Activated naive CD4-positive, alpha-beta T cell treated with anti-CD3 and anti-CD28 coated beads for 36 hours (primary cell): Measurements from ENCODE around the gene RDH11. TPM values are rescaled to one million over a fixed set of nuclear protein-coding genes. Genes with fewer than 3 reads are reported as not detected.
"Not testable (repeated sequence)": the region's sequence is repeated elsewhere in the genome, so short reads cannot be mapped to it uniquely, and the experiment has no call there.

Experiments used
- CTCF ChIA-PET: fragments of 350-600 bp; sonication (Branson Sonifier 250); formaldehyde crosslinking; loops from one replicate; lab custom pipeline; 2021; ENCODE audit warnings: antibody characterized with exemption; lab: Charles Lee
- DNase-seq: peaks from one replicate; pipeline ENCODE4 v3.0.0-alpha.2; 2020
- H3K27ac Mint-ChIP-seq: one replicate; pipeline ENCODE4 v1.8.0; 2021; ENCODE audit warnings: mild to moderate bottlenecking, mixed read lengths
- H3K27me3 Mint-ChIP-seq: one replicate; pipeline ENCODE4 v1.8.0; 2021; ENCODE audit warnings: low read depth, mixed read lengths
- H3K36me3 Mint-ChIP-seq: one replicate; pipeline ENCODE4 v1.8.0; 2021; ENCODE audit warnings: low read depth, mixed read lengths
- H3K4me1 Mint-ChIP-seq: one replicate; pipeline ENCODE4 v1.8.0; 2021; ENCODE audit warnings: low read depth, mixed read lengths
- H3K4me3 Mint-ChIP-seq: one replicate; pipeline ENCODE4 v1.8.0; 2021; ENCODE audit warnings: mild to moderate bottlenecking, moderate library complexity, mixed read lengths
- H3K9me3 Mint-ChIP-seq: one replicate; pipeline ENCODE4 v1.8.0; 2021; ENCODE audit warnings: mixed read lengths
- intact Hi-C: fragments of 100-400 bp; cut with micrococcal nuclease; formaldehyde crosslinking; loops from one replicate; pipeline ENCODE4 v1.15.1; 2023
- total RNA-seq, 2 experiments: library from RNA; stranded (reverse); gene quantifications; one replicate each; pipeline ENCODE4 v1.2.3, GENCODE V29; 2021

Gene RDH11
- total RNA-seq, 2 experiments from 2014 or later = 58.5 to 64.3 TPM

DNA sequence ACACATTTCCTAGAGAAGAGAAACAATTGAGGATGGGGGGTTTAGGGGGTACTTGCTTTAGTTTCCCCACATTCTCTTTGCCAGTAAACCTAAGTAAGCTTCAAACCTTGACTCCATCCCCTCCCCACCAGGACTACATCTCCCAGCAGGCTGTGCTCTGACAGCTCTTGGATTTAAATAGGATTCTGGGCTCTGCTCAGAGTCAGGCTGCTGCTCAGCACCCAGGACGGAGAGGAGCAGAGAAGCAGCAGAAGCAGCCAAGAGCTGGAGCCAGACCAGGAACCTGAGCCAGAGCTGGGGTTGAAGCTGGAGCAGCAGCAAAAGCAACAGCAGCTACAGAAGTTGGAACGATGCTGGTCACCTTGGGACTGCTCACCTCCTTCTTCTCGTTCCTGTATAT is 26.7 kb upstream of the RDH11 start:
- CTCF ChIA-PET = no interaction called here

DNA sequence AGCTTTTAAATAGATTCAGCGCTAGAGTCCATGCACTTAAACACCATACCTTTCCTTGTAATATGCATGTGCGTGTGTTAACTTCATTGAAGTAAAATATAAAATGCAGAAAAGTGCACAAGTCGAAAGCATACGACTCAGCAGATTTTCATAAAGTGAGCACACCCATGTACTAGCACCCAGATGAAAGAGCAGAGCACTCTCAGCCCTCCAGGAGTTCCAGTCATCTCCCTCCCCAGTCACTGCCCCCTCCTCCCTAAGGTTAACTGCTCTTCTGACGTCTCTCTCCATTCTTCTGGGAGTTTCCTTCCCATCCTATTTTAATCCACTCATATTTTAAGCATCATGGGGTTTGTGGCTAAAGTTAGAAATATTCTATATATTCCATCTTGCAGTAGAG is 26.3 kb upstream of the RDH11 start:
- CTCF ChIA-PET = no interaction called here
- H3K4me1 Mint-ChIP-seq = peaks cover 2% of the 10 kb centered on the region
- intact Hi-C loops = no loop called here
- no peak overlapping the region for H3K4me3 Mint-ChIP-seq
- H3K27me3 Mint-ChIP-seq = peaks cover 29% of the 10 kb centered on the region
- DNase-seq = no peak
- H3K36me3 Mint-ChIP-seq = no peaks in the 10 kb centered on the region
- no peak overlapping the region for H3K27ac Mint-ChIP-seq
- H3K9me3 Mint-ChIP-seq = no peaks in the 10 kb centered on the region

More for the DNA sequence above, 26.7 kb upstream of the RDH11 start:
- Mint-ChIP-seq H3K27me3 (peaks cover 29% of the 10 kb centered on the region), H3K27ac (no peak overlapping the region), H3K9me3 (no peaks in the 10 kb centered on the region), H3K4me1 (peaks cover 2% of the 10 kb centered on the region), H3K36me3 (no peaks in the 10 kb centered on the region), H3K4me3 (no peak overlapping the region)
- no peak for DNase-seq
- intact Hi-C loops = no loop called here

DNA sequence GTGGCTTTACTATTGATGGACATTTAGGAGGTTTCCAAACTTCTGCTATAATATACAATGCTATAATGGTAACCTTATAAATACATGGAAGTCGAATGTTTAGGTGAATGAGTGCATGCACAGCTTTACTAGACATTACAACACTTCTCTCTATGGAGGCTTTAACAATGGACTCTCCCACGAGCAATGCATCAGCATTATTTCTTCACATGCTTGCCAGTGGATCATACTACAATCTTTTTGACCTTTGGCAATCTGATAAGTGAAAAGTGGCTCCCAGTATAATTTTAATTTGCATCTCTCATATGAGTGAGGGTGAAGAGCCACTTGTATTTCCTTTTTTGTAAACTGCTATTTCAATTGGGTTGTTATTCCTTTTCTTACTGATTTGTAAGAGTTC is 24.3 kb upstream of the RDH11 start:
- no peak overlapping the region for H3K4me3 Mint-ChIP-seq
- peaks cover 2% of the 10 kb centered on the region for H3K4me1 Mint-ChIP-seq
- CTCF ChIA-PET = interaction anchor here (0.6 kb wide), 1 partner anchor 128 kb away, joined by 5 read pairs; no protein-coding TSS in a partner anchor
- DNase-seq = no peak
- H3K27me3 Mint-ChIP-seq = peaks cover 29% of the 10 kb centered on the region
- H3K27ac Mint-ChIP-seq = no peak overlapping the region
- no peaks in the 10 kb centered on the region for H3K36me3 Mint-ChIP-seq
- no peaks in the 10 kb centered on the region for H3K9me3 Mint-ChIP-seq
- intact Hi-C loops = no loop called here

DNA sequence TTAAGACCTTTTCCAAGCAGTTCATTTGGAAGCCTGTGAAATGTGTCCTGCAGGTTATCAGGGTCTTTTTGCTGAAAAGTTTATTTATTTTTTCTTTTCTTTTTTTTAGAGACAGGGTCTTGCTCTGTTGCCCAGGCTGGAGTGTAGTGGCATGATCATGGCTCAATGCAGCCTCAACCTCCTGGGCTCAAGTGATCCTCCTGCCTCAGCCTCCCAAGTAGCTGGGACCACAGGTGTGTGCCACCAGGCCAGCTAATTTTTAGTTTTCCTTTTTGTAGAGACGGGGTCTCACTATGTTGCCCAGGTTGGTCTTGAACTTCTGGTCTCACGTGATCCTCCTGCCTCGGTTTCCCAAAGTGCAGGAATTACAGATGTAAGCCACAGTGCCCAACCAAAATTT is 23.8 kb upstream of the RDH11 start:
- H3K36me3 Mint-ChIP-seq, H3K4me1 Mint-ChIP-seq, intact Hi-C loops, H3K4me3 Mint-ChIP-seq, DNase-seq, H3K27ac Mint-ChIP-seq, H3K9me3 Mint-ChIP-seq: not testable (repeated sequence)
- CTCF ChIA-PET = interaction anchor here (0.6 kb wide), 1 partner anchor 128 kb away, joined by 5 read pairs; no protein-coding TSS in a partner anchor
- peaks cover 26% of the 10 kb centered on the region for H3K27me3 Mint-ChIP-seq

DNA sequence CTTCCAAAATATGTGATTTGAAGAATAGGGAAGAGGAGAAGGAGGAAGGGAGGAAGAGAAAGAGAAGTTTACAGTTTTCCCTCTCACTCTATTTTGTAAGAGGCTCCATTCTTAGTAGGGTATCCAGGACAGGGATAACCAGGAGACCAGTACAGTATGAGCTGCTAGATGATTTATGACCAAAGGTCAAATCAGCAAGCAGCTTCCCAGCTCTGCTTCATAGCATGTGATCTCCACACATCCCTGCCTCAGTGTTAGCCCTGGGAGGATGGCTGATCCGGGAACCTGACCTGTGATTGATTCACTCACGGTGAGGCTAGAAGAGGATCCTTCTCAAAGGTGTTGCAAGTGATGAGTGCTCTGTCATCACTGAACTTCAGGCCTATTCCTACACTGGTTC is 22.7 kb upstream of the RDH11 start:
- Mint-ChIP-seq H3K36me3 (no peaks in the 10 kb centered on the region), H3K27ac (no peak overlapping the region), H3K9me3 (no peaks in the 10 kb centered on the region), H3K4me3 (no peak overlapping the region), H3K4me1 (peaks cover 2% of the 10 kb centered on the region), H3K27me3 (peaks cover 15% of the 10 kb centered on the region)
- no peak for DNase-seq
- intact Hi-C loops = no loop called here
- CTCF ChIA-PET = interaction anchor here (1.0 kb wide), 1 partner anchor 14 kb away, joined by 3 read pairs; no protein-coding TSS in a partner anchor

DNA sequence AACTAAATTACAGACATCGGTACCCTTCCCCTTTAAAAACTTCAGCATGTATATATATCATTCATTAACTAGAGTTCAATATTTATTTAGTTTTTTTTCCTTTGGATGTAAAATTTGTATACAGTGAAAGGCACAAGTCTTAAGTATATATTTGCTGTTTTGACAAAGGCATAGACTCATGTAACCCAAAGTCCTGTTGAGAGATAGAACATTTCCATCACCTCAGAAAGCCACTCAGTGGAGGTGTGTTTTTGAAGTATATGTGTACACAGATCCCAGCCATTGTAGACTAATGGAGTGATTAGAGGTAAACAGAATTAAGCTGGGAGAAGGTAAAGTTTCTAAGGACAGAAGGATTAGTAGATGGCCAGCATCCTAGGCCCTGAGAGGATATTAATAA is 21.5 kb upstream of the RDH11 start:
- peaks cover 6% of the 10 kb centered on the region for H3K27me3 Mint-ChIP-seq
- H3K36me3 Mint-ChIP-seq = no peaks in the 10 kb centered on the region
- no peak for DNase-seq
- intact Hi-C loops = no loop called here
- no peaks in the 10 kb centered on the region for H3K9me3 Mint-ChIP-seq
- H3K27ac Mint-ChIP-seq = no peak overlapping the region
- CTCF ChIA-PET = no interaction called here
- H3K4me1 Mint-ChIP-seq = no peaks in the 10 kb centered on the region
- no peak overlapping the region for H3K4me3 Mint-ChIP-seq

DNA sequence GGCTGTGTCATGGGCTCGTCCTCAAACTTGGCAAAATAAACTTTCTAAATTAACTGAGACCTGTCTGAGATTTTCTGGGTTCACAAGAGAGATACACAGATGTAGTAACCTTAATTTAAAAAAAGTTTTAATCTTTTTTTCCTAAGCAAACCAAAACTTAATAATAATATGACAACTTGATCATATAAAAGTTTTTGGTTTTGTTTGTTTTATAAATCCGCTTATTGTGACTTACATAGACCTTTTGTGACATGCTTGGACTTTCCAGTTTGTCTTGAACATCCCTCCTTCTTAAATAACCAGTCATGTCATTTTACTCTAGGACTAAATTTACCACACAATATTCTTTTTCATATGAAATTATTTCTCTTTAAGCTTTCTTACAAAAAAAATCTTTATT is 14.6 kb upstream of the RDH11 start:
- CTCF ChIA-PET = interaction anchor here (0.9 to 1.9 kb wide), 2 partner anchors 184 to 283 kb away, joined by 3 to 6 read pairs; no protein-coding TSS in a partner anchor
- Mint-ChIP-seq H3K4me3 (no peak overlapping the region), H3K36me3 (peaks cover 5% of the 10 kb centered on the region), H3K9me3 (peaks cover 14% of the 10 kb centered on the region), H3K4me1 (no peaks in the 10 kb centered on the region), H3K27ac (no peak overlapping the region), H3K27me3 (no peaks in the 10 kb centered on the region)
- intact Hi-C loops = no loop called here
- DNase-seq = no peak

DNA sequence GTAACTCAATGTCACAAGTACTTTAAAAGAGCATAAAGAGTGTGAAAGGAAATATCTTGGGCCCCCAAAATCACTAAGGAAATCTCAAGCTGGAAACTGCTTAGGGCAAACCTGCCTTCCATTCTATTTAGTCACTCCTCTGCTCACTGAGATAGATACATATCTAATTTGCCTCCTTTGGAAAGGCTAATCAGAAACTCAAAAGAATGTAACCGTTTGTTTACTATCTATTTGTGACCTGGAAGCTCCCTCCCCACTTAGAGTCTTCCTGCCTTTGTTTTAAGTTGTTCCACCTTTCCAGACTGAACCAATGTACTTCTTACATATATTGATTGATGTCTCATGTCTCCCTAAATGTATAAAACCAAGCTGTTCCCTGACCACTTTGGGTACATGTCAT is 14.2 kb upstream of the RDH11 start:
- H3K27ac Mint-ChIP-seq, H3K36me3 Mint-ChIP-seq, H3K4me3 Mint-ChIP-seq, H3K4me1 Mint-ChIP-seq, DNase-seq, H3K27me3 Mint-ChIP-seq, intact Hi-C loops: not testable (repeated sequence)
- CTCF ChIA-PET = interaction anchor here (0.9 to 1.9 kb wide), 2 partner anchors 184 to 282 kb away, joined by 3 to 6 read pairs; no protein-coding TSS in a partner anchor
- H3K9me3 Mint-ChIP-seq = peaks cover 14% of the 10 kb centered on the region

DNA sequence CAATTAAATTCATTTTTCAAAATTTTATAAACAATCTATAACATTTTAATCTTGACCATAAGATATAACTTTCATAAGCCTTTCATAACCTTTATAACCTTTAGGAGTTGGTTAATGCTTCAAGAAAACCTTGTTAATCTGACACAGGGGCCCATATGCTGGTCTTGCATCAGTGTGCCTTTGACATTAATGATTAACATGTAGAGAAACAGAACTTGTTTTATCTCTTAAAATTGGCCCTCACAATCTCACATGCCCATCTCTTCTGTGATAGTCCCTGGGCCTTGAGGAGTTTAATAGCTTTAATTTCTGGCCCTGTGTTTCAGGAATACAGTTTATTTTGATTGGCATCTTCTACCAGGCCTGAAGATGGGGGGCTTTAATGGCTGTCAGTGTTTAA is 13.8 kb upstream of the RDH11 start:
- H3K9me3 Mint-ChIP-seq = peaks cover 14% of the 10 kb centered on the region
- intact Hi-C loops, H3K27ac Mint-ChIP-seq, H3K27me3 Mint-ChIP-seq, H3K36me3 Mint-ChIP-seq, CTCF ChIA-PET, DNase-seq, H3K4me1 Mint-ChIP-seq, H3K4me3 Mint-ChIP-seq: not testable (repeated sequence)

DNA sequence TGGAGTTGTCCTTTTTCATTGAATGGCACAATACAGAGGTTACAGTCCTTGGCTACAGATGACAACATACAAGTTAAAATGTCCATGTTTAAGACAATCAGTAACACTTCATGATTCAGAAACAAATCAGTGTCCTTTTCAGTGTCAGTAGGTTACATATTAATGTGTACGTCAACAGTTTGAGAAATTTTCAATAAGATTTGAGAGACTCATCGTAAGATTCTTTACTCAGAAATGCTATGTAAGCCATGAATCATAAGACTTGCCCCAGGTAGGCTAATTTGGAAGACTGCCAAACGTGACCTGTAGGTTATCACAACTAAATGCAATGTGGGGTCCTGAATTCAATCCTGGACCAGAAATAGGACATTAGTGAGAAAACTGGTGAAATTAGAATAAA is 9.6 kb upstream of the RDH11 start:
- no peaks in the 10 kb centered on the region for H3K27me3 Mint-ChIP-seq

DNA sequence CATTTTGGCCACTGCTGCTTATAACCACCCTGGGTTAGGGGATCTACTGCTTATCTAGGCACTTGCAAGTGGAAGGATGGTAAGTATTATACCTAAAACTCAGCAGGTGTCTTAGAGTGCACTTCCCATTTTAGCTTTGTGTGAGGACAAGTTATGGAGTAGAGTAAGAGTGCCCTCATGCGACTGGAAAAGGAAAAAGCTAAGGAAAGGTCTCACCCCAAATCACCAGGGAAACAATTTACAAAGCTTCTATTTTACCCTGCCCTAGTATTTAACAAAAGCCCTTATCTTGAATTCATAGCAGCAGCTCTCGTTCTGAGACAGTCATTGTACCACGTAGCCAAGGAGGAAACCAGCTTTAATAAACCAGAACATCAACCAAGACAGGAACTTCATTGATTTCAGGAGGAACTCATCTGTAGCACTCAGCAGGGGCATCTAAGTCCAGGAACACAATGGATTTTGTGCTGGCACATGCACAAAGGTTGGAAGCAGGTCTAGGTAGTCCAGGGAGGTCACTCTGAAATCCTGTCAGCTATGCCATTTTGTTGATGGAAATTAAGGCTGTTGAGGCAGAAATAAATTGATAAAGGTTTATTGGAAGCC is 9.0 kb upstream of the RDH11 start:
- CTCF ChIA-PET = interaction anchor here (0.6 to 6.4 kb wide), 52 partner anchors 9 to 1345 kb away, joined by 3 to 134 read pairs (median 5); partner anchors contain the start of genes ARG2, PIGH and RDH11
- no peaks in the 10 kb centered on the region for H3K27me3 Mint-ChIP-seq
- no peak overlapping the region for H3K4me3 Mint-ChIP-seq
- no peaks in the 10 kb centered on the region for H3K36me3 Mint-ChIP-seq
- peak; percentile 59 for DNase-seq
- intact Hi-C loops = loop anchor here (1.0 kb wide), 5 partner anchors 37 to 277 kb away; partner anchors contain the start of gene ARG2
- H3K4me1 Mint-ChIP-seq = no peaks in the 10 kb centered on the region
- H3K9me3 Mint-ChIP-seq = peaks cover 7% of the 10 kb centered on the region
- no peak overlapping the region for H3K27ac Mint-ChIP-seq

More for the DNA sequence above, 9.6 kb upstream of the RDH11 start:
- Mint-ChIP-seq H3K36me3 (peaks cover 2% of the 10 kb centered on the region), H3K4me3 (no peak overlapping the region), H3K4me1 (no peaks in the 10 kb centered on the region), H3K9me3 (peaks cover 12% of the 10 kb centered on the region), H3K27ac (no peak overlapping the region)
- CTCF ChIA-PET = interaction anchor here (0.6 to 6.4 kb wide), 25 partner anchors 8 to 1346 kb away, joined by 3 to 134 read pairs (median 7); partner anchors contain the start of genes ARG2, PIGH and RDH11
- intact Hi-C loops = no loop called here
- DNase-seq = no peak

DNA sequence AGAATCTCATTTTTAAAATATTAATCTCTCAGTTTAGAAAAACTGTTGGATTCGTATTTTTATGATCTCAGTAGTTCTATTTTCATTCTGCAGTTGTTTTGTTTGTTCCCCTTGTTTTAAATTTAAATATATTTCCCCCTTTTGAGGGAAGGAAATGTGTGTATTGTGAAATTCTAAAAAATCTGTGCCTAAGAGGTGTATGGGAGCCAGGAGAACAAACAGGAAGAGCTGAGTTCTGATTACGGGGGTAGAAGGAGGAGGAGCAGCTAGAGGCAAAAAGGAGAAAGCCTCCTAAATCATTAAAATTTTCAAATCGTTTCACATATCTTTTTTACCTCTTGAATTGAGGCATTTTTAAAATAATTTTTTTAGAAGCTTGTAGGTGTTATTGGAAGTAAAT is 8.4 kb upstream of the RDH11 start:
- Mint-ChIP-seq H3K27me3 (no peaks in the 10 kb centered on the region), H3K27ac (no peak overlapping the region), H3K4me1 (no peaks in the 10 kb centered on the region), H3K4me3 (no peak overlapping the region), H3K36me3 (no peaks in the 10 kb centered on the region), H3K9me3 (peaks cover 3% of the 10 kb centered on the region)
- CTCF ChIA-PET = interaction anchor here (0.6 to 6.4 kb wide), 49 partner anchors 9 to 1344 kb away, joined by 3 to 134 read pairs (median 5); partner anchors contain the start of genes ARG2, PIGH and RDH11
- no peak for DNase-seq
- intact Hi-C loops = loop anchor here (1.0 kb wide), 5 partner anchors 37 to 277 kb away; partner anchors contain the start of gene ARG2

DNA sequence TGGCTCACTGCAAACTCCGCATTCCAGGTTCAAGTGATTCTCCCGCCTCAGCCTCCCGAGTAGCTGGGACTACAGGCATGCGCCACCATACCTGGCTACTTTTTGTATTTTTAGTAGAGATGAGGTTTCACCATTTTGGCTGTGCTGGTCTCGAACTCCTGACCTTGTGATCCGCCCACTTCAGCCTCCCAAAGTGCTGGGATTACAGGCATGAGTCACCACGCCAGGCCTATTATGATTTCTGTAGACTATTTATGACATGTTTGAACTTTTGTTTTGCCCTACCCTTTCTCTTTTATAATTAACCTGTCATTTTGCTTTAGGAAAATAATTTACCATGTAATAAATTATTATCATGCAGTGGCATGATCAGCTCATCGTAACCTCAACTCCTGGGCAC is 5.9 kb upstream of the RDH11 start, which contains the start of gene RDH12:
Gene RDH12 (plus strand): TSS at position 395 of the 400 bp plus-strand sequence. CDS start 20,757 bp downstream, outside the sequence.
- H3K27ac Mint-ChIP-seq, intact Hi-C loops, H3K4me1 Mint-ChIP-seq, DNase-seq, H3K9me3 Mint-ChIP-seq, H3K36me3 Mint-ChIP-seq, H3K4me3 Mint-ChIP-seq, H3K27me3 Mint-ChIP-seq: not testable (repeated sequence)
- CTCF ChIA-PET = interaction anchor here (0.8 to 6.3 kb wide), 6 partner anchors 11 to 188 kb away, joined by 3 to 90 read pairs (median 6); partner anchors contain the start of gene ARG2
